Epithelial cell of prostate (primary cell): ENCODE measurements around the gene LIN7A.

Experiments
- DNase-seq: peaks from one replicate; pipeline ENCODE4 v3.0.0-alpha.2; 2011; ENCODE audit warnings: low read depth, low spot score
- H3K27ac ChIP-seq: fragments of 450-650 bp; 2 replicates; pipeline ENCODE4 v1.5.1; 2017; ENCODE audit warnings: mild to moderate bottlenecking

The LIN7A gene

DNA sequence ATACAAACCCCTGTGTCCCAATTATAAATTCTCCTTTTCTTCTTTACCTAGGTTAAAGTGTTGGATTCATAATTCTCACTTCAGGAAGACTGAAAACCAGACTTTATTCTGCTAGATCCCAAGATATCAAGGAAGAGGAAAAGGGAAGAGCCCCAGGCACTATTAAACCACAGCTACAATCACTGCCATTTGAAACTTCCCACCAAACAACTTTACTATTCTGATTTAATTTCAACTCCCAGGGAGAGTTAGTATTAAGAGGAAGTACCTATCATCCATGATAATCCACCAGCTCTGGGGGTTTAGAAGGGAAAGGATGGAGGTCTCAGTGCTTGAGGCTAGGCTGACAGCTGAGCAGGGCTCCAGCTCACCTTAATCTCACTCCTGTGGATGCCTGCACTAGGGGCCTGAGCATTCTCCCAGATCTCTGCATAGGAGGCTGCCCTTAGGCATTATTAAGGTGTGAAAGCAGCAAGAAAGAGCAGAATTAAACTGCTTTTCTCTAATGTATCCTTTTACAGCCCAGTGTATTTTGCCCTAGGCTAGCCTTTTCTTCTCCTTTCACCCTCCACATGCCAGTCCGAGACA lies 168.1 kb downstream of the LIN7A start:
- no peak overlapping the region for H3K27ac ChIP-seq
- no peak for DNase-seq

DNA sequence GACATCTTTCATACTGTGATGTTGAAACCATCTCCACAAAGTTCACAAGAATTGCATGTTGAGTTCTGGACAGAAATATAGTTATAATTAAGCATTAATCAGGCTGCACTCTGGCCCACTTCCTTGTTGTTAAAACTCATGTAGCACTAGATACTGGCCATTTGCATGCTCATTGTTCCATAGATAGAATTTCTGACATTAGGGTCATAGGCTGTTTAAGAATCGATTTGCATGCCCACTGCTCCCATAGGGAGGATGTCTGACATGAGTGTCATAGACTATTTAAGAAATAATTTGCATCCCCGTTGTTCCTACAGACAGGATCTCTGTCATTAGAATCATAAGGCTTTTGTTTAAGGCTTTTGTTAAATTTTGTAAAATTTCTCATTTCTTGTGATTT lies 170.8 kb downstream of the LIN7A start:
- no peak overlapping the region for H3K27ac ChIP-seq
- no peak for DNase-seq

DNA sequence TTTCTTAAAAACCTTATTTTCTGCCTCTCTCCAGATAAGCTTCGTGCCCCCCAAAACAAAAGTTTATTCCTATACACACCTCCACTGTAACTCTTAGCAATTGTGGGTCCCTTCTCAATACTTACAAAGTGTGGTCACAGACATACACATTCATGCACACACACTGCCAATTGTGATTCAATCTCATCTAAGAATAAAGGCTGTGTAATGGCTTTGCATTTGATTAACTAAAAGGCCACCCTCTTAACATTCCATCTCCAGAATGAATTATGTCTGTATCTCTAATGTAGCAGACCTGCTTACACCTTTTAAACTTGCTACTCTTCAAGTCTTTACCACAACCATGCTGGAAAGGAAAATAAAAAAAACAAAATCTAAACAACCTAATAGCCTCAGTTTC lies 171.5 kb downstream of the LIN7A start:
- no peak overlapping the region for H3K27ac ChIP-seq
- no peak for DNase-seq

DNA sequence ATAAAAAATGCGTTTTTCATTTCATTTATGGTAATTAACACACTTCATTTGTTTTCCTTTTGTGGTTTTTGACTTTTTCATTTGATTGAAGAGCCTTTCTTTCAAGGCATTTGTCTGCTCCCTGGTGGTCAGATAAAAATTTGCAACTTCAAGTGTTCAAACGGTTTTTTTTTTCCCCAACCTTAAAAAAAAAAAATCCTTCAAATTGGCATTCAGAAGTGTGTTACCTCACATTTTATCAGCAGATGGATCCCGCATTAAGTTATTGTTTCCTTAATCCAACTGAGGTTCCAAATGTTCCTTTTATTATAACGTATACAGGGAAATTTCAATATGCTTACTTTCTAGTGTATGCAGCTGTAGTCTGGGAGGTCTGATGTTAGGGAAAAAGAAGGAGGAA lies 173.9 kb downstream of the LIN7A start:
- no peak overlapping the region for H3K27ac ChIP-seq
- no peak for DNase-seq

DNA sequence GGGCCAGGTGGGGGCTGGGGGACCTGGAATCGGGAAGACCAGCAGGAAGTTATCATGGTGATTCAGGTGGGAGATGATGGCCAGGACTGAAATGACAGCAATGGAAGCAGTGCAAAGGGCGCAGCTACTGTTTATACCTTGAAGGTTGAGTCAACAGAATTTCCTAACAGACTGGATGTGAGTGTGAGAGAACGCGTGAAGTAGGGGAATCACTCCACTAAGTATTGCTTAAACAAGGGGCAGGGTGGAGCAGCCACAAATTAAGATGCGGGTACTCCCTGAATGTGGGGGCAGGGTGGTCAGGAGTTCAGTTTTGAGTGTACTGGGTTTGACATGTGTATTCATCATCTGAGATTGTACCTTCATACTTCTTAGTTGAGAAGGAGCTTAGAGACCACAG lies 175.9 kb downstream of the LIN7A start:
- no peak for DNase-seq
- no peak overlapping the region for H3K27ac ChIP-seq

DNA sequence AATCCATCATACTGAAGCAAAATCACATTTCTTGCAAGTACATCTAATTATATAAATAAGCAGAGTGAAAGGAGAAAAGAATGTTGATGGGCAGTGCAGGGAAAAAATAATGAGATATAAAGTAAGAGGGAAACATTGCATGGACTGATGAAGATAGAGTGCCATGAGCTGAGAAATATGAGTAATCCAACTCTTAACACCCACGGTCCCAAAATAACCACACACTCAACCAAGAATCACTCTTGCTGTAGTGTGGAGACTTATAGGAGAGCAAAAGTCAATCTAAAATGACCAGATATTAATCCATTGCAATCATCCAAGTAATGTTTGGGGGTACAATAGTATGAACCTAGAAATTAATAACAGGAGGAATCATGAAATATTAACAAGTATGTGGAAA lies 180.9 kb downstream of the LIN7A start:
- DNase-seq, result no peak
- no peak overlapping the region for H3K27ac ChIP-seq

DNA sequence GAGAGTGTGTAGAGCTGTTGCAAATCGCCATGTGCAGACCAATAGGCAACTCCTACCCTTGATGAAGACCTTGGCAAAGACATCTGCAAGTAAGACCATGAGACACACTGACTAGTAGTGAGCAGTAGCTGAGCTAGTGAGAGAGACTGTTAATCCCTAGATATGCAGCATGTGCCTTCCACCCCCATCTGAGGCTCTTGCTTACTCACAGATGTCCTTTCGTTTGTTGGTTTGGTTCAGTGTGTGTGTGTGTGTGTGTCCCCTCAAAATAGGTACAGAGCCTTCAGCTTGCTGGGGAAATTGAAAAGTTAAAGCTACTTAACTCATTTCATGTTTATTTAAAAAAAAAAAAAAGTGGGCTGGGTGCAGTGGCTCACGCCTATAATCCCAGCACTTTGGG lies 183.5 kb downstream of the LIN7A start:
- no peak for DNase-seq
- no peak overlapping the region for H3K27ac ChIP-seq

DNA sequence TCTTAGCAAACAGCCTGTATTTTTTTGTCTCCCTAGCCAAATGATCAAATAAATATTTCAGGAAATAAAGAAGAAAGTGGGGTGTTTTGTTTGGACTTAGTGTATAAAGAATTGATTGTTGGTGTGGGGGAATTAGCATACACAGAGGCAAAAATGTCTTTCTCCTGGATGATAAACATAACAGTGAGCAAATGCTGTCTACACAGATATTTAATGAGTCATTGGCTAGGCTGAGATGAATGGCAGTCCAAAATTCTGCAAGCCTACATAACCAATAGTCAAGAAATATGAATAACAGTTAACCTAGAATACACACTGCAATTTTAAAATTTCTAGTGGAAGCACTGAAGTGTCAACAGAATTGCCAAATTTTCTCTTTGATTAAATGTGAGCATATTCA lies 185.3 kb downstream of the LIN7A start:
- DNase-seq, result no peak
- no peak overlapping the region for H3K27ac ChIP-seq

DNA sequence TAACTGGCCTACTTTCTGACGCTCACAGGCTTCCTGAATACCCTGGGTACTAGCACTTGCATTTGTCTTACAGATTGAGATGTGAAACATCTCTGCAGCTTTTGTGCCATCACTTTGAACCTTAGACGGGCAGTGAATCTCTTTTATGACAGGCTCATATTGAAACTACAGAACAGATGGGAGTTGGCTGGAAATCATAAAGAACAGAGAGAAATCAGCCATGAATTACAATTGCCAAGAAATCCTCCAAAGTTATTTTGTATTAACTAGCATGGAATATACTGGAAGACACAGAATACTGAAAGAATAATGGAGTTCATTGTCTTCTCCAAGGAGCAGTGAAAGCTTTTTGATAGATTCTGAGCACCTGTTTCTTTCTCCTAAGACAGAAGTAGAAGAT lies 188.3 kb downstream of the LIN7A start:
- no peak overlapping the region for H3K27ac ChIP-seq
- no peak for DNase-seq

DNA sequence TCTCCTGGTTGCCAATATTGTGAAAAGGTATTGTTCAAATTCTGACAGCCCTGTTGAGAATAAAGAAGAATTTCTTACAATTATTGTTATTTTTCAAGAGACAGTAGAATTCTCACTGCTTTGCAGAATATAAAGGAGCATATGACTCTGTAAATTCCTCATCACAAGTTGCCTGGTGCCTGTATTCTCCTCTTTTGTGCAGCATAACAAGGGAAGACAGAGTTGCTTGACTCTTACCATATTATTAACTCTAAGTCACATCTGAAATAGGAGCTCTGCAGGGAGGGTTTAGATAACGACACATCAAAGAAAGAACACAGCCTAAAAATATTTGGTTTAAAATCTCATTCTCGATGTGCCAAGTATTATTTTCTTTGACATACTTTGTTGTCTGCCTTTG lies 189.9 kb downstream of the LIN7A start:
- H3K27ac ChIP-seq, result no peak overlapping the region
- no peak for DNase-seq

DNA sequence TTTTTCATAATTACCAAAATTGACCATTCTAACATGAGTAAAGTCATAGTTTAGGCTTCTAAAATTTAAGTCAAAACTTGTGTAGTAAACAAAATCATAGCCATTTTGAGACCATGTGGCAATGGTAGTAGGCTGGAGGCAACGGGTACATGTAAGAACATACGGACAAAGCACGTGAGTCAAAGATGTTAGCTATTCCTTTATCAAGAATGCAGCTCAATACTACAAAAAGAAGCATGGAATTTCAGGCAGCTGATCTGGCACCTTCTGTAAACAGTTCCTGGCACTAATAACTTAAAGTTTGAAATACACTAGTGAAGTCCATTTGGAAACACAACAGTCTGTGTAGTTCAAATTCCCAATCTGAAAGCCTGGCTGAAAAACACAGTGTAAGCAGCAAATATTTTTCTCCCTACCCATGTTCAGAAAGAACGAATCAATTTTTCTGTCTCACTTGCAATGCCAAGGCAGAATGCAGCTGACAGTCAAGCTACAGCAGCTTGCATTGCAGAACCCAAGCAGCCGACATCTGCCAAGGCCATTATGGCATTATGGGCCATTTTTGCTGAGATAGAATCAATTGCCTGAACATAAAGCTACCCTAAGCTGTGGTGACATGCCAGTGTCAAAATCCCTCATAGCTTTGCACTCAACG lies 191.8 kb downstream of the LIN7A start:
- H3K27ac ChIP-seq, result no peak overlapping the region

More for the DNA sequence above, 191.8 kb downstream of the LIN7A start:
- no peak for DNase-seq
